Measurements from ENCODE around the gene CCDC57.
"Not testable (repeated sequence)": the region's sequence is repeated elsewhere in the genome, so short reads cannot be mapped to it uniquely, and the experiment has no call there.

Gene CCDC57

DNA sequence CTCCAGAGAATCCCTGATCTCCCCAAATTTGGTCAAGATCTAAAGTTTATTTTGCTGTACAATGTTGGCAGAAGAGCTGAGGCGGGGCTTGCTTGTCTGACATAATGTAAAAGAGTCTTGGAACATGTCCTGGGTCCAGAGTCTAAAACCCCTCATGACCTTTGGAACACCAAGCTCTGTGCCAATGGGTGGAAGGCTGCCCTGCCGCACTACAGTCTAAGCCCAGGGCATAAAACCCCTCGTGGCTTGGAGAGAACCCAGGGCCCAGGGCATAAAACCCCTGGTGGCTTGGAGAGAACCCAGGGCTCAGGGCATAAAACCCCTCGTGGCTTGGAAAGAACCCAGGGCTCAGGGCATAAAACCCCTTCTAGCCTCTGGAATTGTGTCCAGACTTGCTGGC, 36.7 kb downstream of the CCDC57 start:
- Histone ChIP-seq H3K27me3 (replicated peaks) (no peaks in the 10 kb centered on the region), H3K27ac (no peak overlapping the region), H3K4me3 (ENCODE audit: low read depth, low read length) (no peak overlapping the region), H3K36me3 (replicated peaks) (peaks cover 7% of the 10 kb centered on the region)
- in situ Hi-C loops (cut with HindIII; ENCODE audit: low pct_ligation_motif_present, low sequenced_read_pairs), result no loop called here
- no peak for DNase-seq
- TF ChIP-seq, protein P1, sequence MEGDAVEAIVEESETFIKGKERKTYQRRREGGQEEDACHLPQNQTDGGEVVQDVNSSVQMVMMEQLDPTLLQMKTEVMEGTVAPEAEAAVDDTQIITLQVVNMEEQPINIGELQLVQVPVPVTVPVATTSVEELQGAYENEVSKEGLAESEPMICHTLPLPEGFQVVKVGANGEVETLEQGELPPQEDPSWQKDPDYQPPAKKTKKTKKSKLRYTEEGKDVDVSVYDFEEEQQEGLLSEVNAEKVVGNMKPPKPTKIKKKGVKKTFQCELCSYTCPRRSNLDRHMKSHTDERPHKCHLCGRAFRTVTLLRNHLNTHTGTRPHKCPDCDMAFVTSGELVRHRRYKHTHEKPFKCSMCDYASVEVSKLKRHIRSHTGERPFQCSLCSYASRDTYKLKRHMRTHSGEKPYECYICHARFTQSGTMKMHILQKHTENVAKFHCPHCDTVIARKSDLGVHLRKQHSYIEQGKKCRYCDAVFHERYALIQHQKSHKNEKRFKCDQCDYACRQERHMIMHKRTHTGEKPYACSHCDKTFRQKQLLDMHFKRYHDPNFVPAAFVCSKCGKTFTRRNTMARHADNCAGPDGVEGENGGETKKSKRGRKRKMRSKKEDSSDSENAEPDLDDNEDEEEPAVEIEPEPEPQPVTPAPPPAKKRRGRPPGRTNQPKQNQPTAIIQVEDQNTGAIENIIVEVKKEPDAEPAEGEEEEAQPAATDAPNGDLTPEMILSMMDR (IDR thresholded peaks at IDR 0.05; ENCODE audit: low read depth, low read length, missing control alignments), result no peak

DNA sequence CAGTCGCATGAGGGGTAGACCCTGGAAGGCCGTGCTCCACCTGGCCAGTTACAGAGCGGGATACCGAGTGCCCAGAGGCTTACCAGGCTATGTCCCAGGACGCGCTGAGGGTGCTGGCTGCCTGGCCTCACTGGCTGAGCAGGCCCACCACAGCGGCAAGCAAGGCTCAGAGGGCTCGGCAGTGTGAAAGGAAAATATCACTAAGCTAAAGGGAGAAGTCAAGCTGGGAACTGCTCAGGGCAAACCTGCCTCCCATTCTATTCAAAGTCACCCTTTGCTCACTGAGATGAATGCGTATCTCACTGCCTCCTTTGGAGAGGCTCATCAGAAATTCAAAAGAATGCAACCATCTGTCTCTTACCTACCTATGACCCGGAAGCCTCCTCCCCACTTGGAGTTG, 37.4 kb downstream of the CCDC57 start:
- TF ChIP-seq, protein P1 (IDR thresholded peaks at IDR 0.05; ENCODE audit: low read depth, low read length, missing control alignments), result no peak
- no peak for DNase-seq
- Histone ChIP-seq H3K27ac (no peak overlapping the region), H3K36me3 (replicated peaks) (peaks cover 7% of the 10 kb centered on the region), H3K27me3 (replicated peaks) (no peaks in the 10 kb centered on the region), H3K4me3 (ENCODE audit: low read depth, low read length) (no peak overlapping the region)
- in situ Hi-C loops (cut with HindIII; ENCODE audit: low pct_ligation_motif_present, low sequenced_read_pairs), result no loop called here

DNA sequence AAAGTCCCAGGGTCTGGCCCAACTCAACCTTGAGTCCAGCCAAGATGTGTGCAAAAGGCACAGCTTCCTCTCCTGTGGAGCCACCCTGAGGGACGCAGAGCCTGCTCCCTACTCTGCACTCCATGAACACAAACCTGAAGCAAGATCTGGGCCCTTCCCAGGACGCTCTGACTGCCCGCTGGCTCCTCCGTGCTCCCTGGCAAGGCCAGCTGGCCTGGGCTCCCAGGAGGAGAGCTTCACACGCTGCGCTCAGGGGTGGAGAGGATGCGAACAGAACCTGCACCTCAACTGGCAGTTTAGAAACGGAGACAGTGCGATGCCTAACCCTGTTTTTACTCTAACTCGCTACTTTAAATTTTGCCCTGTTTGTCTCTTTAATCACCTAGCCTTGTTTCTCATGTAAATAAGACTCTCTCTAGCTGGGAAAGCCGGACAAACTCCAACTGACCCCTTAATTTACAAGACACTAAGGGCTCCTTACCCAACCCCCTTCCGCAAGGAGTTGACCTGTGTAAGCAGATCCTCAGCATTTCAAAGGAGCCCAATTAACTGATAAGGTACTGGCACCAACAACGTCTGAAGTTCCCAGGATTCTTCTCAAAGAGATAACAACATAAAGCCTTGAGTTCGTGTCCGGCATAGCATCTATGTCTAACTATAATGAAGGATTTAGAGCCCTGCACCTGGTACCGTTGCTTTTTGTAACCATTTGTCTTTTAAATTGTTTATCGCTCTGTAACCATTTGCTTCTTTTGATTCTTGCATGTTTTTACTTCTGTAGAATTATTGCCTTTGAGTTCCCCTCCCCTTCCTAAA, 38.4 kb downstream of the CCDC57 start:
- H3K4me3 ChIP-seq (ENCODE audit: low read depth, low read length); H3K27ac ChIP-seq; in situ Hi-C loops (cut with HindIII; ENCODE audit: low pct_ligation_motif_present, low sequenced_read_pairs); H3K27me3 ChIP-seq (replicated peaks); DNase-seq; H3K36me3 ChIP-seq (replicated peaks): not testable (repeated sequence)

DNA sequence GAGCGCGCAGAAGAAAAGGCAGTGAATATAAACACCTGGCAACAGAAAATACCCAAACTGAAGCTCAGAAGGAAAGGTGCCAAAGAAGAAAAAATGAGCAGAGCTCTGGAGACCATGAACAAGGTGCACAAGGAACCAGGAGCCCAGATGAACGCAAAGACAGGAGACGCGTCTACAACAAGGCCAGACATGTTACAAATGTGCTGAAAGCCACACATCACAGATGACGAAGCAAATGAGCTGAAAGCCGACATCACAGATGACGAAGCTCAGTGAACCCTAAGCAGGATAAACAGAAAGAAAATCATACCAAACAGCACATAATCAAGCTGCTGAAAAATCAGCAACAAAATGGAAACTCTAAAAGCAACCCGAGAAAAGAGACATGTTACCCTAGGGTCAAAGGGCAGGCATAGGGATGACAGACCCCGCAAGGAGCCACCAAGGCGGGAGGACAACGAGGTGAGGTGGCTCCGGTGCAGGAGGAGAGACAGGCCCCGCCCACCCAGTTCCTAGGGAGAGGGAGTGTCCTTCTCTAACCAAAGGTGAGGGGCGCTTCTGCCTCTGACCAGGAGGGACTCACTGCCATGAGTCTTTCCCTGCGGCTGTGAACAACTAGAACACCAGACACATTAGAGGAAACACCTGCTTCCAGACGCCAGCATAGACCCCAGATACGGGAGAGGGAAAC, 39.1 kb downstream of the CCDC57 start:
- TF ChIP-seq, protein P1 (IDR thresholded peaks at IDR 0.05; ENCODE audit: low read depth, low read length, missing control alignments), result no peak
- no peak overlapping the region for H3K4me3 ChIP-seq (ENCODE audit: low read depth, low read length)
- H3K27ac ChIP-seq, result no peak overlapping the region
- in situ Hi-C loops (cut with HindIII; ENCODE audit: low pct_ligation_motif_present, low sequenced_read_pairs), result no loop called here
- no peaks in the 10 kb centered on the region for H3K27me3 ChIP-seq (replicated peaks)
- H3K36me3 ChIP-seq (replicated peaks), result peaks cover 7% of the 10 kb centered on the region
- no peak for DNase-seq

DNA sequence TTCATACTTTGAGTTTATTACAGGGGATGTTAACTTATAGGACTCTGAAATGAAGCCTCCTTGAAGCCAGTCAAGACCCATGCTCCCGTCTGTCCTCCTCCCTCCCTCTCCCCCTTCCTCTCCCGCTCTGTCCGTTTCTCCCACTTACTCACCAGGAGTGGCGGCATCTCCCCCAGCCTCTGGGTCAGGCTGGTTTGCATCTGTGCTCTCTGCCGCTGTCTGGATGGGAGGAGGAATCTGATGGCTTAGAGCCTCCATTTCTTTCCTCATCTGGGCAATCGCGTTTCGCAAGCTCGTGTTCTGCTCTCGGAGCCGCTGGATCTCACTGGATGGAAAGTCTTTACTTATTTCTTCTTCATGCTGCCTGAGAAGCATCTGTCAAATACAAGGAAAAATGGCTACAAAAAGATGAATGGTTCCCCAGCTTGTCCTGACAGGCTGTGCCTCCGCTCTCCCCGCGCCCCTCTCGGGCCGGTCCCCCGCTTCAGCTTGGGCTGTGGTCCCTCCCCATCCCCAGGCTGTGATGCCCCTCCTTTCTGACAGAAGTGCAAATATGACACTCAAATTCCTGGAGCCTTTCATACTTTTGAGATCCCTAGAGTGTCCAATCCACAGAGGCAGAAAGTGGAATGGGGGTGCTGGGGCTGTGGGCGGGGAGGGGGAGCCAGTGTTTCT, 40.0 kb downstream of the CCDC57 start:
- TF ChIP-seq, protein P1 (IDR thresholded peaks at IDR 0.05; ENCODE audit: low read depth, low read length, missing control alignments), result no peak
- Histone ChIP-seq H3K27me3 (replicated peaks) (no peaks in the 10 kb centered on the region), H3K27ac (no peak overlapping the region), H3K4me3 (ENCODE audit: low read depth, low read length) (no peak overlapping the region), H3K36me3 (replicated peaks) (peaks cover 9% of the 10 kb centered on the region)
- DNase-seq, result no peak
- in situ Hi-C loops (cut with HindIII; ENCODE audit: low pct_ligation_motif_present, low sequenced_read_pairs), result no loop called here

DNA sequence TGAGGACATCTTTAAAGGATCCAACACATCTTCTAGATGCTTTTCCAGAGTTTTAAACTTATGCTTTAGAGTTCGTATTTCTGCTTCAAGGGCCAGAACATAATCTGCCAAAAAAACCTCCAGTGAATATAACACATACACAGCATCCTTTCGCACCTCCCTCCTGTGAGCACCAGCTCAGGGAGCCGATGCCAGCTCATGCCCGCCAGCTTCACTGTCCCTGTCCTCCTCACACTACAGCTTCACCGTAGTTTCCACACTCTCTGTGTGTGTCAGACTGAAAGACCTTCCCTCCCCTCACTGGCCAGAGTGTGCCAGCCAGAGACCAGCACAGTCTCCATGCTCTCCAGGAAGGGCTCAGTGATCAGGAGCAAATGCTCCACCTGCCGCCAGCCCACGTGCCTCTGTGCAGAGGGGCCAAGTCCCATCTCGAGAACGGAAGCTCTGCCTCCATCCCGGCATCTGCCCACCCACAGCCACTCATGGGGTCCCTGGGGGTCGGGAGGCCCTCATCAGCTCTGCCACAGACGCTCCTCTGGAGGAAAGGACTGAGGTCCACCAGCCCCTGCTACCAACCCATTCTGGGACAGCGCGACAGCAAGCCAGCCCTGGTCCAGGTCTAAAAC, 40.8 kb downstream of the CCDC57 start:
- H3K4me3 ChIP-seq (ENCODE audit: low read depth, low read length), result no peak overlapping the region
- in situ Hi-C loops (cut with HindIII; ENCODE audit: low pct_ligation_motif_present, low sequenced_read_pairs), result no loop called here
- H3K27ac ChIP-seq, result no peak overlapping the region
- TF ChIP-seq, protein P1 (IDR thresholded peaks at IDR 0.05; ENCODE audit: low read depth, low read length, missing control alignments), result no peak
- DNase-seq, result no peak
- H3K36me3 ChIP-seq (replicated peaks), result peaks cover 11% of the 10 kb centered on the region
- H3K27me3 ChIP-seq (replicated peaks), result no peaks in the 10 kb centered on the region
